HG03457 (cell line): ENCODE results near the gene EPAS1.

Source experiments
- ATAC-seq: cut with Tn5 transposase; IDR thresholded peaks from one replicate; pipeline ENCODE4 v1.9.1; 2021; ENCODE audit warnings: moderate number of reproducible peaks; ENCODE audit not compliant: unreplicated experiment

Gene EPAS1

GRCh38 chr2:46380038-46380940 lies 83.1 kb downstream of the EPAS1 start:
- no peak for ATAC-seq

GRCh38 chr2:46381263-46381849 lies 84.1 kb downstream of the EPAS1 start:
- ATAC-seq, result no peak

GRCh38 chr2:46381871-46382270 lies 84.7 kb downstream of the EPAS1 start:
- no peak for ATAC-seq

GRCh38 chr2:46382331-46383112 lies 85.3 kb downstream of the EPAS1 start:
- ATAC-seq, result no peak

- ATAC-seq, result no peak
These were observed 85.8 kb downstream of the EPAS1 start for GRCh38 chr2:46383113-46383395.

- ATAC-seq, result no peak
These were observed 86.7 kb downstream of the EPAS1 start for GRCh38 chr2:46383784-46384456.

- ATAC-seq, result no peak
These were observed 87.2 kb downstream of the EPAS1 start for GRCh38 chr2:46384457-46384815.

GRCh38 chr2:46385786-46386577 lies 88.8 kb downstream of the EPAS1 start:
- no peak for ATAC-seq

GRCh38 chr2:46386763-46387162 lies 89.6 kb downstream of the EPAS1 start:
- ATAC-seq, result no peak

GRCh38 chr2:46387292-46387691 lies 90.1 kb downstream of the EPAS1 start:
- ATAC-seq, result no peak

- ATAC-seq, result no peak
These were observed 90.8 kb downstream of the EPAS1 start for GRCh38 chr2:46387886-46388515.

GRCh38 chr2:46388881-46389280 lies 91.7 kb downstream of the EPAS1 start:
- ATAC-seq, result no peak

- ATAC-seq, result no peak
These were observed 92.3 kb downstream of the EPAS1 start for GRCh38 chr2:46389417-46389916.

GRCh38 chr2:46390036-46390435 lies 92.8 kb downstream of the EPAS1 start:
- no peak for ATAC-seq

- no peak for ATAC-seq
These were observed 93.7 kb downstream of the EPAS1 start for GRCh38 chr2:46390901-46391395.

GRCh38 chr2:46392561-46393346 lies 95.5 kb downstream of the EPAS1 start:
- ATAC-seq, result no peak

GRCh38 chr2:46393347-46393820 lies 96.2 kb downstream of the EPAS1 start:
- no peak for ATAC-seq

- no peak for ATAC-seq
These were observed 96.7 kb downstream of the EPAS1 start for GRCh38 chr2:46393865-46394264.
